Stimulated activated CD8-positive, alpha-beta memory T cell treated with anti-CD3 and anti-CD28 coated beads, Interleukin-12 subunit alpha, Interleukin-12 subunit beta, amount 100 ng/mL, for 24 hours (primary cell): ENCODE results near the gene IL36G.
"Not testable (repeated sequence)": the region's sequence is repeated elsewhere in the genome, so short reads cannot be mapped to it uniquely, and the experiment has no call there.

Experiments used
- DNase-seq: peaks from one replicate; pipeline ENCODE4 v3.0.0-alpha.2; 2020; ENCODE audit errors: extremely low read depth

IL36G gene

DNA sequence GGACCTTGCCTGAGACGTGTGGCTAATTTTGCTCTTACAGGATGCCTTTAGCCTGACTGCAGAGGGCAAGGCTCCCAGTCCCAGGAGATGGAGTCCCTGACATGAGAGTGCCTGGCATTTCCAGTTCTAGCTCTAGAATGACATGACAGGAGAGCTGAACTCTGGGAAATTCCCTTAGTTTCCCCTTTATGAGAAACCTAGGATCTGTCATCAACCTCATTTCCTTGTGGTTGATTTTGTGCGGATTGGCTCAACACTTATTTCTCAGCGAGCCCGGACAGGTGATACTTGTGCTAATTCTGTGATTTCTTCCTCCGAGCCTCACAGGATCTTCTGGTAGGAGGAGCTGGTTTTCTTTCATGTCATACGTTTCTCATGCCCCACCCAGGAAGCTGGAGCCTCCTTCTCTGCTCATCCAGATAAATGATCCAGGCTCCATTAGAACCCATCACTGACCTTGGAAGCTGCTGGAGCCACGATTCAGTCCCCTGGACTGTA, at the start of gene IL36G:
TSS of gene IL36G (plus strand) at position 448 of the 498 bp plus-strand sequence. CDS start 633 bp downstream, outside the sequence.
- DNase-seq, result no peak

DNA sequence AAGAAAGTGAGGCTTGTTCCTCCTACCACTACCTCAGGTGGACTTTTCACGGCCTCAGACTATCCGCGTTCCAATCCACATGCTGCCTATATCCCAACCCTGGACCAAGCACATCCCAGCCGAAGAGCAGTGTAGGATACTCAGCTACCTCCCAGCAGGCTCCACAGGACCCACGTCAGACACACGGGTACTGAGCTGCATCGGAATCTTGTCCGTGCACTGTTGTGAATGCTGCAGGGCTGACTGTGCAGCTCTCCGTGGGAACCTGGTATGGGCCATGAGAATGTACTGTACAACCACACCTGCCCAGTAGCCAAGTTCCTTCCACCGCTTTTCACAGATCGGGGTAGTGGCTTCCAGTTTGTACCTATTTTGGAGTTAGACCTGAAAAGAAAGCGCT, 44.5 kb upstream of the IL36G start:
- no peak for DNase-seq

DNA sequence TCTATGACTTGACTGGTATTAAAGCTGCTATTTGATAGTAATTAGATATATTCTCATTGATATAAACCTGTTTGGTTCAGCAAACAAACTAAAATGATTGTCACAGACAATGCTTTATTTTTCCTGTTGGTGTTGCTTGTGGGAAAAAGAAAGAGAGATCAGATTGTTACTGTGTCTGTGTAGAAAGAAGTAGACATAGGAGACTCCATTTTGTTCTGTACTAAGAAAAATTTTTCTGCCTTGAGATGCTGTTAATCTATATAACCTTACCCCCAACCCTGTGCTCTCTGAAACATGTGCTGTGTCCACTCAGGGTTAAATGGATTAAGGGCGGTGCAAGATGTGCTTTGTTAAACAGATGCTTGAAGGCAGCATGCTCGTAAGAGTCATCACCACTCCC, 43.7 kb upstream of the IL36G start:
- not testable (repeated sequence) for DNase-seq

DNA sequence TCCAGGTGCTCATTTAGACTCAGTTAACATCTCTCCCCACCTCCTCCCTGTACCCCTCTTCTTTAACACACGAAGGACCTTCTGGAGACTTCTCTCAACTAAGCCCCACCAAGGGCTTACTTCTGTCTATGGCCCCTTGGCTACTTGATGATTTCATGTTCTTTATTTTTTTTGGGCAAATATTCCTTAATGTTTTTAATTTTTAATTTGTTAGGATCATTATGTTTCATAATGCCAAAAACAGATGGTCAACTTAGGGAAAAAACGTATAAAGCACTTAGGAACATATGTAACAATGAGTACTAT, 40.9 kb upstream of the IL36G start:
- no peak for DNase-seq

DNA sequence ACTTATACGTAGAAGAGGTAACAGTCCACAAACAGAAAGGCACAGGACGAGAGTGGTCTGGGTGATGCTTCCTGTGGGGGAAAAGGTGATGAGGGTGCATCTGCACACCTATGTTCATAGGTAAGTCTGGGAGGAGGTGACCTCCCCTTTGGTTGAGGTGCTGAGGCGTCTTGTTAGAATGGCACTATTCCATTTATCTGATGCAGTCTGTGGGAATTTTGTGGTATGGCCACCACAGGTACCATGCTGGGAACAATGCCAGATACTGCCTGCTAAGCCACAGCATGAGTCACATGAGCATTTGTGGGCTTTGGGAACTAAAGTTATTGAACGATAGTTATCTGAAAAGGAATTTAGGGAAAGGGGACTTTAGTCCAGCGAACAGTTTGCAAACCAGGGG, 38.9 kb upstream of the IL36G start:
- no peak for DNase-seq

DNA sequence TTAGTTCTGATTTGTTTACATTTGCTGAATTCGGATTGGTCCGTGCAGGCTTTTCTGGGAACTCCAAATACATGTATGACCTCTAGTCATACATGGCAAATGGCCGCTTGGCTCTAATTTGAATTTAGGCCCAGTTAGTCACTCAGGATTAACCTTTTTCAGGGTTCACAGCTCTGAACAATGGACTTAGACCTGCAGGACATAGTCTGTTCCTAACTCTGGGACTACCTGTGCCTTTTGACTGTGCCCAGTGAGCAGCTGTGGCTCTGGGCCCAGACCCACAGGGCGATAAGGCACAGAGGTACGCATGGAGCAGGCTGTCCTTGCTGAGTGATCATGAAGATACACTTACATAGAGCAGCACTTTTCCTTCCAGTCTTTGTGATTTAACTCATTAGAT, 38.4 kb upstream of the IL36G start:
- DNase-seq, result no peak

DNA sequence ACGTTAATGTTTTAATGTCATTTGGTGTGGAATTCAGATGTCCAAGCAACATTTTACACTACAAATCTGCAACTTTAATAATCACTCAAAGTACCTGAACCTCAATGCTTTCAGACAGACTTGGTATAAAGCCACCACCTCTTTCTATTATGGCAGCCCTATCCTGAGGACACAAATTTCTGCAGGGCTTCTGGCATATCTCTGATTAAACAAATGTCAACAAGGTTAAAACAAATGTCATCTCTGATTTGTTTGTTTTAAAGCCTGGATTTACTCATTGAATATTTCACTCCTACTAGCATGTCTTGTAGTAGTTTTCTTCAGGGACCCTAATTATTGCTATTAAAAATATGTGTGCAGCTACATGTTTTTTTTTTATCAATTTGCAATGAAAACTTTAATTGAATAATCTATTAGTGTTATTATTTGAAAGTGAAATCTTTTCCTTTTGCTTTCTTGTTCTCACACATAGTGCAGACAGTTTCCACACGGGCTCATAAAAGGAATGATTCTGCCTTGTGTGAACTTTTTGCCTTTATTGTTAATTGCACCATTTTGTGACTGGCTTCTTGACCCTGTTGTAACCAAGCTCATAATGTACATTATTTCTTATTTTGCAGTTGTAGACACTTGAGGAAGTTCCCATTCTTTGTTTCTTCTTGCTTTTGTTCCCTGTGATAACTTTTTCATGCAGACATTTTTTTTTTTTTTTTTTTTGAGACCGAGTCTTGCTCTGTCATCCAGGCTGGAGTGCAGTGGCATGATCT, 36.8 kb upstream of the IL36G start:
- no peak for DNase-seq

DNA sequence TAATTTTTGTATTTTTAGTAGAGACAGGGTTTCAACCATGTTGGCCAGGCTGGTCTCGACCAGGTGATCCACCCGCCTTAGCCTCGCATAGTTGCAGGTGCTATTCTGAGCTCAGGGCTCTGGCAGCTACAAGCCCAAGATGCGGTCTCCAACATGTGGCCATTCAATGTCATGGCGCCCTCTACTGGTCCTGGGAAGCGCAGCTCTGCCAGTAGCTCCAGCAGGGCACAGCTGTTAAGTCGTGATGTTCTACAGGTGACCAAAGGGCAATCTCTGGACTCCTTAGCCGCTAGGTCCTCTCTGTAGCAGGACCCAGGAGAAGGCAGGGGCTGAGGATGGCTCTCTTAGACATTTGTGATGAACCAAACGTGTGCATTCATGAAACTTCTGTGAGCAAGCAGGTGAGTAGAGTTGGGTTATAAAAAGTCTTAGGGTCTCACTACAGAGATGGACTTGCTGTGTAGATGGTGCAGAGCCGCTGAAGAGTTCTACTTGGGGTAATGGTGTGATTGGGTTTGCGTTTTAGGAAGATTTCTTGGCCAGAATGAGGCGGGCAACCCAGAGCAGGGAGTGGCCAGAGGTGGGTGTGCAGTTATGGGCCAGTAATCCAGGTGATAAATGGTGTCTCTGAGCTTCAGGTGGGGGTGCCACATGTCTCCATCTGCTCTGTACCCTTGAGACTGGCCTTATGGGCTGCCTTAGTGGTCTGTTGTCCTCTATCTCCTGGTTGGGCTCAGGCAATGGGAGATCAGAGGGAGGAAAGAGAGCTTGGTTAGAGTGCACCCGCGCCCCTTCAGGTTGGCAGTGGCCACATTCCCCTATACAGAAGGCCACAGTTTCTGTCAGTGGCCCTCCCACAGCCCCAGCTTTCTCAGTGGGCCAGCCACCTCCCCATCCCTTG, 35.8 kb upstream of the IL36G start:
- peak; percentile 16 for DNase-seq

DNA sequence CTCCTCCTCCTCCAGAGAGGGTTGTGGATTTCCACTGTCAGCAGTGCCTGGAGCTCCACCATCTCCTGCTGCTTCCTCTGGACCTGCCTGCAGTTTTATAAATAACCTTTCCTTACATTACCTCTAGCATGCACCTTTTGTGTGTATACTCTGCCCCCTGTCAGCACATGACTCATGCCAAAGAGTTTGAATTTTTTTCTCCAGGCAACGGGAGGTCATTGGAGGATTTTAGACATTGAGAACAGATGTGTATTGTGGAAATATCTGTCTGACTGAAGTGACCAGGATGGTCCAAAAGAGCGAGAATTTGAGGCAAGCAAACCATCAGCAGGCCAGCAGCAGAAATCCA, 35.2 kb upstream of the IL36G start:
- no peak for DNase-seq

DNA sequence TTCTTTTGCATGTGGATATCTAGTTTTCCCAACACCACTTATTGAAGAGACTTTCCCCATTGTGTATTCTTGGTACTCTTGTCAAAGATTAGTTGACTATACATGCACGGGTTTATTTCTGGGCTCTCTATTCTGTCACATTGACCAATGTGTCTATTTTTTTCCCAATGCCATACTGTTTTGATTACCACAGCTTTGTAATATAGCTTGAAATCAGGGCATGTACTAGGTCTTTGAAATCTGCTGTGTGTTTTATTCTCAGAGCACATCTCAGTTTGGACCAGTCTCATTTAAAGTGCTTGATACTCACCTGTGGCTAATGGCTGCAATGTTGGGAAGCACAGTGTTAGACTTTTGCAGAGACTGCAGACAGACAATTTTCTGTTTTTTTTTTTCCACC, 32.8 kb upstream of the IL36G start:
- no peak for DNase-seq

DNA sequence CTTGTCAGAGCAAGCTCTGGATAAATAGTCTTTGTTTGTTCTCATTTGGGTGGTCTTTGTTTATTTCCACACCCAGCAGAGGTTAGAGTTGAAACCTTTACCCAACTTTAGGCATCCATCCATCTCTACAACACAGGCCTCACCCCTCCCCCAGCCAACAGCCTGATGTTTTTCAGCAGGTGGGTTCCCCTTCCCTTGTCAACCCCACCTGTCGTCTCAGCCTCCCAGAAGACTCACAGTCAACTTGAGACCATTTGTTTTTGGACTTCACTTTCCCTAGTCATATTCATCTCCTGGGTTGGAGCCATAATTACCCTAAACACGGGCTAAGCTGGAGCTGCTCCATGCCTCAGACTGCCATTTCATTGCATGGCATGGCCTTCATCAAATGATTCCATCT, 31.7 kb upstream of the IL36G start:
- no peak for DNase-seq

DNA sequence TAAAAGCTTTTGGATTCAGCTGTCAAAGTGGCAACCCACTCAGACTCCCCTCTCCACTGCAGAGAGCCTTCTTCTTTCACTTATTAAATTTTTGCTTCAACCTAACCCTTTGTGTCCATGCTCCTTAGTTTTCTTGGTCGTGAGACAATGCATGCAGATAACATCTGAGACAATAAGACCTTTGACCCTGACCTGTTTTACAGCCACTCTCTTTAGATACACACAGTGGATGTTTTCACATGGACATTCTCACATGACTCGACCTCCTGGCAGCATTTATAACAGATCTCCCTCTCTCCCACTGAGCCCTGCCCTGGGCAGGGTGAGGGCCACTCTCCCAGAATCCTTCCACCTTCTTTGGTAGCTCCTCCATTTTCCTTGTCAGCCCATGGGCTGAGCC, 30.4 kb upstream of the IL36G start:
- DNase-seq, result no peak

DNA sequence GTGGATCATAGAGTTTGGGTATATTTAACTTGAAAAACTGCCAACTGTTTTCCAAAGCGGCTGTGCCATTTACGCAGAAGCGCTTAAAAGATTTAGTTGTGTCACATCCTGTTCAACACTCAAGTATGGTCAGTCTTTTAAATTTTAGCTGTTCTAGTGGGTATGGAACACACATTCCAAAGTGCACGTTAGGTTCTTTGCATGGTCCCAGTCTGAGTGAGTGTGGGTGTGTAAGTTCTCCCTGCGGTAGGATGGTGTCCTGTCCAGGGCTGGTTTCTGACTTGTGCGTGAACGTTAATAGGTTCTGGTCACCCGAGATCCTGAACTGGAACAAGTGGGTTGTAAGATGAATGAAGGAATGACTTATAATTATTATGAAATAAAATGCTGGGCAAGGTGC, 28.4 kb upstream of the IL36G start:
- no peak for DNase-seq

DNA sequence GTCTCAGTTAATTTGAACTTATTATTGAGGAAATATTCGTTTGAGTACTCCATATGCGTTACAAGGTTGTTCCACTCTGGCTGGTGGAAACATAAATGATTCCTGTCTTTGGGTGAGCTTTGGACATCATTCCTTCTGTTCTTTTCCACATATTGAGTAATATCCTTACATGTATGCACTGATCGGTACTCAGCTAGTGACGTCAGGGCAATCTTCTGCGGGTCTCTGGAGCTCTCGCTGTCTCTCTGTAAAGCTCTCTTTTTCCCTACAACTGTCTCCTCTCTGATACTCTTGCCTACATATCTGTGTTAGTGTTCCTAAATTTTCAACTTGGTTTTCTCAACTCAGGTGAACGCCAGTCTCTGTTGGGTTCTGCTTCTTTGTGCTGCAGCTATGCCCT, 23.4 kb upstream of the IL36G start:
- DNase-seq, result no peak

DNA sequence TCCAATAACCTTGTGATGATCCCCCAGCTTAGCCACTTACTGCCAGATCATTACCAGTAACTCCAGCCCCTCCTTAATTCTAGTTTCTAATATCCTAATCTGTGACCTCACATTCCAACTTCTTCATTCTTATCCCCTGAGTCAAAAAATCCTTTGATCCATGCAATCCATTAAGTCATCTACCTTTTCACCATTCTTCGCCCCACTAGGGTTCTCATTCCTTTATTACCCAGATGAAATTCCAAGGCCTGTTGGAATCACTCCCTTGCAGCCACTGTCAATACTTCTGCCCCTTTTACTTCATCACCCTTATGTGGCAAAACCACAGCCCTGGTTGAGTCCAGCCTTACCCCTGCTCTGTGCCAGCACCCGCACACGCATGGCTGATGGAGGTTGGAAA, 20.3 kb upstream of the IL36G start:
- no peak for DNase-seq

DNA sequence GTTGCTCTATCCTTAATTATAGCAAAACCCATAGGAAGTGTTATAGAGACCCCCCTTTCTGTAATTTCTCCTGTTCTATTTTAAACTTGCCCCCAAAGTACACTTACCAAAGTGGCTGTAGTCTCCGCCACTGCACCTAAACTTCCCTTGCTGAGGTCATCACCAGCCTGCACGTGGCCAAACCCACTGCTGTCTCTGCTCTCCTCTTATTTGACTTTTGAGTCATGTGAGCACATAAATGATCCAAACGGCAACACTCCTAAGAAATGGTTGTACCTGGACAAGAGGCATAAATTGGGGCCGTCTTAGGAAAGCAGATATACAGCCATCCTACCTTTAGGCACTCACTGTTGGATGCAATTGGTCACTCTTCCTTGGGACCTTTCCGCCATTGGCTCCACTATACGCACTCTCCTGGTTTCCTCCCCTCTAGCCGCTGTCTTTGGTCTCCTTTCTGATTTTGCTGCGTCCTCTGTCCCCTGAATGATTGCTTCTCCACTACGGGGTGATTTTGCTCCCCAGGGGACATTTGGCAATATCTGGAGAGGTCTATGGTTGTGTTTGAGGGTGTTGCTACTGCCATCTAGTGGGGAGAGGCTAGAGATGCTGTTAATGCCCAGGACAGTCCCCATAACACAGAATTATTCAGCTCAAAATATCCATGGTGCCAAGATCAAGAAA, 19.2 kb upstream of the IL36G start:
- no peak for DNase-seq

DNA sequence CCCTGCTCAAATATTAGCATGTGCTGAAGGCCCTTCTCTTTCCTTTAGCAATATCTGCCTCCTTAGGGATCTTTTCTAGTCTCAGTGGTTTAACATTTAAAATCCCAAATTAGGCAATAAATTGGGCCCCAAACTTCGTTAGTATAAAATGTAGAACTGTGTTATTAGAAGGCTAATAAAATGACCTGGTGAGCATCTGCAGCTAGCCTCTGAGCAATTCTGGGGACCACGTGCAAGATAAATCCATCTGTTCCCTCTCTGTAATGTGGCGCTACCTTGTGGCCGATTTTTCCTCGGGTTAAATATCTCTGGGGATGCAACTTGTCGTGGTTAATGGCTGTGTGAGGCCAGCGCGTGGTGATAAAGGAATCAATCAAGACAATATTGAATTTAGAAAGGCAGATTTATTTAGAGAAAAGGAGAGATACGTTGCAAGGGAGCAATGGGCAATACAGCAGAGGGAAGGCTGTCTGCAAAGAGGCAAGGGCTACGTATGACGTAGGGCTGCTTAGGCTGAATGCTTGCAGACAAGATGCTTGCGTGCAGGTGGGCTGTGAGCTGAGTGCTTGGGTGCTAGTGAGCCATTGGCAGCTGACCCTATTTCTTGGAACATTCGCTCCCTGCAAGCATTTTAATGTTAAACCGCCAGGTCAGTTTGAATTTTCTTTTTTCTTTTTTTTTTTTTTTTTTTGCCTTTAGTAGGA, 18.5 kb upstream of the IL36G start:
- no peak for DNase-seq

DNA sequence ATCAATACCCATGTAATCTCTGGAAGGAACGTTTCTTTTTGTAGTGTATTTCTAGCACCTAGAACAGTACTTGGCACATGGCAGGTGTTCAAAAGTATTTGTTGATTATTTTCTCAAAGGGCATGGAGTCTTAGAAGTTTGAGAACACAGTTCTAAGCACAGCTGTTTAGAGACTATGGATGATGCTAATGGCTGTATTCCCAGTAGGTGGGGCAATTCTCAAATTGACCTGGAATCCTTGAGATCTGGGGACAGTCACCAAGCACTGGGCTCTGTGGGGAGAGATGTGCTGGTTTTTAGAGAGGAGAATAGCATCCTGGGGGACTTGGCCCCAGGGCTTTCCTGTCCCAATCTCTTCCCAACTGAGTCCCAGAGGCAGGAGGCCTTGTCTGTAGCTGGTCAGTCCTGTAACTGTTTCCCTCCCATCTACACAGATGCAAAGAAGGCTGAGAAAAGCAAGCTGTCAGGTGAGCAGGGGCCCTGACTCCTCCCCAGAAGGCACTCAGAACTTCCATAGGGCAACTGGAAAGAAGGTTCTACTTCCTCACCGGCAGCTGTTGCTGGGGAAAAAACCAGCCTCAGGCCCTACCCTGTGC, 17.5 kb upstream of the IL36G start:
- no peak for DNase-seq

DNA sequence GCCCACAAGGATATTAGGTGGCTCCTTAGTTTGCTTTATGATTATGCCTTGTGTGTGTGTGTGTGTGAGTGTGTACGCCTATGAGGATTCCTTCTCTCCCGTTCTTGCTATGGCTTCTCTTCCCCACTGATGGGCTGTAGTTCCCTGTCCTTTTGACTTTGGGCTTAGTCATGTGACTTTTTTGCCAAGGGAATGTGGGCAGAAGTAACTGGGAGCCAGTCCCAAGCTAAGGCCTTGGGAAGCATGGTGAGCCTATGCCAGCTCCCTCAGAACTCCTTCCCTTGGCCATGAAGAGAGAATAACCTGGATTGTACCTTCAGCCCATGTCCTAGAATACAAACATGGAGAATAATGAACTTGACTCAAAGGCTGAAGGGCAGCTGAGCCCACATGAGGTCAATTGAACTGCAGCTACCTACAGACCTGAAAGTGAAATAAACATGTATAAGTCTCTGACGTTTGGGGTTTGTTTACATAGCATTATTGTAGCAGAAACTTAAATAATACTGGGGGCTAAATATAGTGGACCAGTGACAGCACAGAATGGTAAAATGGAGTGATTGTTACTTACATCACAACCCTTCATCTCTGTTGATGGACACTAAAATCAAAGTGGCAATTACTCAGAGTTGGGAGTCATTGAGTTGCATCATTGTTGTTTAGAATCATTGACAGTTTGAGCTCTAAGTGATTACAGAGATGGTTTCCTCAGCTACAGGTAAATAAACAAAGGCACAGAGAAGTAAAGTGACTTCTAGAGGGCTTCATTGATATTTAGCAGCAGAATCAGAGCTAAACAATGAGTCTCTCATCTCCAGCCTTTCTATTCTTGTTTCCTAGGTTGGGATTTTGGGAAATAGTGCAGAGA, 15.3 kb upstream of the IL36G start:
- no peak for DNase-seq

DNA sequence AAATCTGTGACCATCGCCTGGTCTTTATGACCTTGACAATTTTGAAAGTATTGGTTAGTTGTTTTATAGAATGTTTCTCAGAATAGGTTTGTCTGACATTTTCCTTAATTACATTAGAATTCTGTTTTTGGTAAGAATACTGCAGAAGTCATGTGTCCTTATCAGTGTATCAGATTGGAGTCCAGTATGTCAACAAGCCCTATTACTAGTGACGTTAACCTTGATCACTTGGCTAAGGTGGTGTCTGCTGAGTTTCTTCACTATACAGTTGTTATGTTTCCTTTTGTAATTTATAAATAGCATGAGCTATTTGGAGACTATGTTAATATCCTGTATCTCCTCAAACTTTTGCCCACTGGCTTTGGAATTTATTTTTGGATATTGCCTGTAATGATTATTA, 10.8 kb upstream of the IL36G start:
- DNase-seq, result no peak
